Nephron progenitor cell (in vitro differentiated cells): Measurements from ENCODE around the gene RAPGEF1.

ENCODE experiments used
- DNase-seq: peaks from one replicate; pipeline ENCODE4 v3.0.0; 2021
- H3K27ac Mint-ChIP-seq: 2 replicates; pipeline ENCODE4 v1.8.0; 2021; ENCODE audit warnings: mild to moderate bottlenecking, moderate library complexity, mixed read lengths
- H3K27me3 Mint-ChIP-seq: 2 replicates; pipeline ENCODE4 v1.8.0; 2021; ENCODE audit warnings: mild to moderate bottlenecking, low read depth, mixed read lengths; ENCODE audit not compliant: poor library complexity
- H3K36me3 Mint-ChIP-seq: 2 replicates; pipeline ENCODE4 v1.8.0; 2021; ENCODE audit warnings: low read depth, mixed read lengths
- H3K4me1 Mint-ChIP-seq: 2 replicates; pipeline ENCODE4 v1.8.0; 2021; ENCODE audit warnings: mixed read lengths
- H3K4me3 Mint-ChIP-seq: 2 replicates; pipeline ENCODE4 v1.8.0; 2021; ENCODE audit warnings: mild to moderate bottlenecking, moderate library complexity, mixed read lengths
- H3K9me3 Mint-ChIP-seq: 2 replicates; pipeline ENCODE4 v1.8.0; 2021; ENCODE audit warnings: mild to moderate bottlenecking, moderate library complexity, mixed read lengths
- CTCF ChIP-seq: fragments of 200-600 bp; sonication (generic); IDR thresholded peaks from 2 replicates; pipeline ENCODE4 v1.5.0; 2021; ENCODE audit warnings: antibody characterized with exemption

The RAPGEF1 gene

GRCh38 chr9:131706608-131706970, 33.3 kb downstream of the RAPGEF1 start:
- H3K4me1 Mint-ChIP-seq = peaks cover 52% of the 10 kb centered on the region
- H3K27ac Mint-ChIP-seq = no peak overlapping the region
- H3K27me3 Mint-ChIP-seq = no peaks in the 10 kb centered on the region
- H3K4me3 Mint-ChIP-seq = no peak overlapping the region
- TF ChIP-seq CTCF = no peak
- no peak for DNase-seq
- no peaks in the 10 kb centered on the region for H3K9me3 Mint-ChIP-seq
- no peaks in the 10 kb centered on the region for H3K36me3 Mint-ChIP-seq

DNA sequence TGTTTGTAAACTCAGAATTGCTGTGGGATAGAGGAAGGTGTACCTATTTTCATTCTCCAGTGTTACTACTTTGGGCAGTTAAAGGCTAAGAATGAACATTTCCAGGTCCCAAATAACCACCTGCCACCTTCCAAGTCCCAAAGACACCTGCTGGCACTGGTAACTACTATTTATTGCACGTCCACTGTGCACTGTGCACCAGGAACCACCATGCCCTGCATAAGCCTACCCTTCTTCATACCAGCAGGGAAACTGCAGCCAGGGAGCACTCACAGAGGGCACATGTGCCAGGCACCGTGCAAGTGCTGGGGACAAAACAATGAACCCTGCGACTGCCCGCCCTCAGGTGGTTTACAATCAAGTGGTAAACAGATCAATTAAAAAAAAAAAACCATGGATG, 34.9 kb downstream of the RAPGEF1 start:
- Mint-ChIP-seq H3K4me1 (peaks cover 54% of the 10 kb centered on the region), H3K27me3 (no peaks in the 10 kb centered on the region), H3K27ac (no peak overlapping the region), H3K9me3 (no peaks in the 10 kb centered on the region), H3K36me3 (no peaks in the 10 kb centered on the region), H3K4me3 (no peak overlapping the region)
- DNase-seq = no peak
- TF ChIP-seq CTCF = no peak

DNA sequence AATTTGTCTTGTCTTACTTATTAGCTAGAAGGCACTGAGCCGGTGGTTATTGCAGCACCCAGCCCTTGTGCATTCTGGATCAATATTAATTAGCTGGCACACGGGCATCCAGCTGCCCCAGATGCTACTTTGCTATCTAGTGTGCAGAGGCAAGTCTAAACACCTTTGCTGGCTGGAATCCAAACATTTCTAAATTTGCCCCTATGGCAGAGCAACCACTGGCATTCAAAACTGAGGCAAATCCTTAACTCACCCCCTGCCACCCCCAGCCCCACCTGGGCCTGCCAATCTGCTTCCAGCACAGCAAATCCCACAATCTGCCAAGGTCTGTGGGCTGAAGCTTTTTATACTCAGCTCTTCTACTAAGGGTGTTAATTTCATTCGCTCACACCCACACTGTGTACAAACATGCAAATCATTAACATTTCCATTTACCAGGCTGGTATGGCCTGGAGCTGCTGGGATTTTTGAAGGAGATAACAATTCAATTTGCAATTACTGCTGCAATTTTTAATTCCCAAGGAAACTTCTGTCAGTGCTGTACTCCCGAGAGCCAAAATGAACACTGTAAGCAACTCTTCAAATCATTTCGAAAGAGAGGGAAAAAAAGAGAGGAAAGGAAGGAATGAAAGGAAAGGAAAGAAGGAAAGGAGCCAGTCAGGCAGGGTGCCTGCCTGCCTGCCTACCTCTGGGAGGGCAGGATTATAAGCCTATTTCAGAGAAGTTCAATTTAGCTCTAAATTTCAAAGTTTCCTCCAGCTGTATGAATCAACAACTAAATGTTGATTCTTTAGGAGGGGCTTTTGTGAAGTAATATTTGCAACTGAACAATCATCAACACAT, 35.5 kb downstream of the RAPGEF1 start:
- TF ChIP-seq CTCF = no peak
- DNase-seq = no peak
- Mint-ChIP-seq H3K4me1 (peaks cover 54% of the 10 kb centered on the region), H3K27me3 (no peaks in the 10 kb centered on the region), H3K9me3 (no peaks in the 10 kb centered on the region), H3K36me3 (no peaks in the 10 kb centered on the region), H3K27ac (no peak overlapping the region), H3K4me3 (no peak overlapping the region)

DNA sequence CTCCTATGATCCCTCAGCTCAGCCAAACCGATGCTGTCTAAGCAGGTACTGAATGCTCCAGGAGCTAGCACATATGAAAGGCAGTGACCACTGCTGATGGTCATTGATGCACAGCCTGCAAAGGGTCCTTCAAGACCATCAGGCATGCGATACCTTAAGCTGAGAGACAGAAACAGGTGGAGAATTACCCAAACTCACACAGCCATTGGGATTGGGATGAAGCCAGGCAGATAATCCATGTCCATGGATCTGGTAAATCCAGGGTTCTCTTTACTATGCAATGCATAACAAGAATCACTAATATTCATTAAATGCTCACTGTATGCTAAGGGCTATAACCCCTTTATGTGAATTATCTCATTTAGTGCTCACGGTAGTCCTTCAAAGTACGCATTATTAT, 36.2 kb downstream of the RAPGEF1 start:
- DNase-seq = no peak
- H3K27ac Mint-ChIP-seq = no peak overlapping the region
- H3K36me3 Mint-ChIP-seq = no peaks in the 10 kb centered on the region
- no peaks in the 10 kb centered on the region for H3K27me3 Mint-ChIP-seq
- H3K4me3 Mint-ChIP-seq = no peak overlapping the region
- TF ChIP-seq CTCF = no peak
- peaks cover 58% of the 10 kb centered on the region for H3K4me1 Mint-ChIP-seq
- H3K9me3 Mint-ChIP-seq = no peaks in the 10 kb centered on the region

GRCh38 chr9:131702911-131703310, 37.0 kb downstream of the RAPGEF1 start:
- Mint-ChIP-seq H3K9me3 (no peaks in the 10 kb centered on the region), H3K36me3 (no peaks in the 10 kb centered on the region), H3K27ac (no peak overlapping the region), H3K4me3 (no peak overlapping the region), H3K27me3 (no peaks in the 10 kb centered on the region), H3K4me1 (peaks cover 61% of the 10 kb centered on the region)
- TF ChIP-seq CTCF = no peak
- DNase-seq = no peak

- H3K4me1 Mint-ChIP-seq = peaks cover 67% of the 10 kb centered on the region
Observed at GRCh38 chr9:131701789-131702337, 38.0 kb downstream of the RAPGEF1 start.

More at GRCh38 chr9:131701789-131702337, 38.0 kb downstream of the RAPGEF1 start:
- H3K9me3 Mint-ChIP-seq = no peaks in the 10 kb centered on the region
- no peak overlapping the region for H3K27ac Mint-ChIP-seq
- H3K27me3 Mint-ChIP-seq = no peaks in the 10 kb centered on the region
- no peak overlapping the region for H3K4me3 Mint-ChIP-seq
- no peak for TF ChIP-seq CTCF
- DNase-seq = no peak
- H3K36me3 Mint-ChIP-seq = no peaks in the 10 kb centered on the region
